Fibroblast of lung (primary cell): ENCODE data around the gene SEMA4C.

ENCODE experiments used
- CTCF ChIP-seq, 2 donors: IDR thresholded peaks in 1 of 2; conservative IDR thresholded peaks in 1 of 2; 1 replicate in 1 of 2; 2 replicates in 1 of 2; pipeline ENCODE4 v1.5.1; 2011 to 2012; ENCODE audit warnings: low read length in 2 of 2, control low read depth in 1 of 2, inconsistent platforms in 1 of 2, low read depth in 1 of 2, mild to moderate bottlenecking in 1 of 2
- EZH2 ChIP-seq: IDR thresholded peaks from 2 replicates; pipeline ENCODE4 v1.5.1; 2012; ENCODE audit warnings: low read length, control low read depth, mild to moderate bottlenecking; ENCODE audit errors: missing control alignments

DNA sequence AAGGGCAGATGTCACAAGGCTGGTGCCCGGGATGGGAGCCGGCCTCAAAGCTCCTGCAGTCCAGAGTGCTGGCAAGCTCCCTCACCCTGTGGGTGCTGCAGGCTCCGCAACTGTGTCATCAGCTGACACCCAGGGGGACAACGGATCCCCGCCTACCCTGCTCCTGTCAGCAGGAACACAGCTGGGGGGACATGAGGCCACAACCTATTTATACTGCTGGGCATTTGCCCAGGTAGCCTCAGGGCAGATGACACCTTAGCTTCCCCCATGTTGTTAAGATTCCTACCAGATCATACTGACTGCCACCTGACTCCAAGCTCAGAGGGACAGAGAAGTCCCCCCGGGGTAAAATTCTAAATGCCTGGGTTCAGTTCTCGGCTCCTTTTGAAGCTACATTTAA lies 27.3 kb downstream of the SEMA4C start:
- TF ChIP-seq CTCF (conservative IDR thresholded peaks at IDR 0.05 in 1 of 2, IDR thresholded peaks at IDR 0.05 in 1 of 2; ENCODE audit: low read depth in 1 of 2, low read length in 2 of 2) (no peak), EZH2 (no peak)
